Gastroesophageal sphincter (tissue), 3 donors: ENCODE results near the gene PEA15.

Experiments
- CTCF ChIP-seq, 4 experiments: fragments of 200-600 bp in 2 of 4; fragments of 450-650 bp in 2 of 4; sonication (generic) in 1 of 4; IDR thresholded peaks; one replicate each; pipeline ENCODE4 v1.5.1; 2017 to 2019; ENCODE audit warnings: antibody characterized with exemption in 4 of 4, mild to moderate bottlenecking in 2 of 4, moderate library complexity in 2 of 4
- EP300 ChIP-seq: sonication (generic); formaldehyde crosslinking; IDR thresholded peaks from one replicate; pipeline ENCODE4 v1.6.1; 2017; ENCODE audit warnings: antibody characterized with exemption, mild to moderate bottlenecking
- POLR2A ChIP-seq, 2 donors: fragments of 450-650 bp; IDR thresholded peaks; one replicate each; pipeline ENCODE4 v1.6.1; 2017; ENCODE audit warnings: antibody characterized with exemption in 2 of 2, mild to moderate bottlenecking in 2 of 2, moderate library complexity in 1 of 2

GRCh38 chr1:160191756-160192155 lies 13.4 kb upstream of the PEA15 start:
- no peak for TF ChIP-seq CTCF (IDR thresholded peaks at IDR 0.05)
- TF ChIP-seq EP300, result no peak
- no peak for TF ChIP-seq POLR2A (IDR thresholded peaks at IDR 0.05)
